22Rv1 (cell line): ENCODE results near the gene VPS8.

Source experiments
- ZFX ChIP-seq: fragments of 450-650 bp; IDR thresholded peaks from 2 replicates; pipeline ENCODE4 v1.6.1; 2017; ENCODE audit warnings: antibody characterized with exemption, borderline replicate concordance
- TF ChIP-seq, protein P1 (sequence below): fragments of 450-650 bp; IDR thresholded peaks from 2 replicates; pipeline ENCODE4 v1.5.1; 2017; ENCODE audit warnings: mild to moderate bottlenecking

DNA sequence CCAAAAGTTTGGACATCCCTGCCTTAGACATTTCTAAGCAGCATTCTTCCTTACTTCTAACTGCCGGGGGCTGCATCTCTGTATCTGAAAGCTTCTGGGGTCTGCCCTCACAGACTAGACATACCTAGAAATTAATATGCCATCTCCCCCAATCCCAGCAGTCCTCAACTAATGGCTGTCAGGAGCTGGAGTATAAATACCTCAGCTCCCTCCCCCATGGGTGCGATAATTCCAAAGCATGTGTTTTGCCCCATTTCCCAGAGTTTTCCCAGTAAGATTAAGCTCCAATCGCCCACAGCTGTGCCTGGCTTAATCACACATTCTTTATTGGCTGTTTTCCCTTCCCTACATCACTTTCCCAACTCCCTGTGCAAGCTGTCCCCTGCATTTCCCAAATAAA, 13.8 kb upstream of the VPS8 start:
- TF ChIP-seq, protein P1, sequence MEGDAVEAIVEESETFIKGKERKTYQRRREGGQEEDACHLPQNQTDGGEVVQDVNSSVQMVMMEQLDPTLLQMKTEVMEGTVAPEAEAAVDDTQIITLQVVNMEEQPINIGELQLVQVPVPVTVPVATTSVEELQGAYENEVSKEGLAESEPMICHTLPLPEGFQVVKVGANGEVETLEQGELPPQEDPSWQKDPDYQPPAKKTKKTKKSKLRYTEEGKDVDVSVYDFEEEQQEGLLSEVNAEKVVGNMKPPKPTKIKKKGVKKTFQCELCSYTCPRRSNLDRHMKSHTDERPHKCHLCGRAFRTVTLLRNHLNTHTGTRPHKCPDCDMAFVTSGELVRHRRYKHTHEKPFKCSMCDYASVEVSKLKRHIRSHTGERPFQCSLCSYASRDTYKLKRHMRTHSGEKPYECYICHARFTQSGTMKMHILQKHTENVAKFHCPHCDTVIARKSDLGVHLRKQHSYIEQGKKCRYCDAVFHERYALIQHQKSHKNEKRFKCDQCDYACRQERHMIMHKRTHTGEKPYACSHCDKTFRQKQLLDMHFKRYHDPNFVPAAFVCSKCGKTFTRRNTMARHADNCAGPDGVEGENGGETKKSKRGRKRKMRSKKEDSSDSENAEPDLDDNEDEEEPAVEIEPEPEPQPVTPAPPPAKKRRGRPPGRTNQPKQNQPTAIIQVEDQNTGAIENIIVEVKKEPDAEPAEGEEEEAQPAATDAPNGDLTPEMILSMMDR: no peak
- no peak for TF ChIP-seq ZFX
